Measurements from ENCODE around the gene BICDL1. TPM values are rescaled to one million over a fixed set of nuclear protein-coding genes. Genes with fewer than 3 reads are reported as not detected.

Gene BICDL1
- total and polyA plus RNA-seq, 2 experiments from 2014 or later, result 3.5 to 3.7 TPM

- H3K4me3 ChIP-seq, result no peak overlapping the region
- peaks cover 3% of the 10 kb centered on the region for H3K36me3 ChIP-seq
- TF ChIP-seq CTCF (IDR thresholded peaks at IDR 0.05; ENCODE audit: low read depth, low read length), result no peak
- peaks cover 3% of the 10 kb centered on the region for H3K4me1 ChIP-seq (ENCODE audit: low read depth)
- H3K27ac ChIP-seq, result no peak overlapping the region
- no peaks in the 10 kb centered on the region for H3K9me3 ChIP-seq (ENCODE audit: low read depth)
- DNase-seq (ENCODE audit: low read depth in 1 of 2, low spot score in 1 of 2), result no peak
- no peaks in the 10 kb centered on the region for H3K27me3 ChIP-seq
These were observed 132.8 kb downstream of the BICDL1 start for GRCh38 chr12:120121766-120122293.

- Histone ChIP-seq H3K27me3 (no peaks in the 10 kb centered on the region), H3K4me1 (ENCODE audit: low read depth) (no peaks in the 10 kb centered on the region), H3K36me3 (peaks cover 27% of the 10 kb centered on the region), H3K9me3 (ENCODE audit: low read depth) (no peaks in the 10 kb centered on the region), H3K4me3 (no peak overlapping the region), H3K27ac (no peak overlapping the region)
- TF ChIP-seq CTCF (IDR thresholded peaks at IDR 0.05; ENCODE audit: low read depth, low read length), result no peak
- DNase-seq (ENCODE audit: low read depth in 1 of 2, low spot score in 1 of 2), result no peak
These were observed 136.0 kb downstream of the BICDL1 start for GRCh38 chr12:120125029-120125428.

GRCh38 chr12:120125792-120126634, 137.0 kb downstream of the BICDL1 start:
- Histone ChIP-seq H3K9me3 (ENCODE audit: low read depth) (no peaks in the 10 kb centered on the region), H3K27ac (peak overlapping the region; percentile 36), H3K4me1 (ENCODE audit: low read depth) (no peaks in the 10 kb centered on the region), H3K4me3 (no peak overlapping the region), H3K27me3 (no peaks in the 10 kb centered on the region), H3K36me3 (peaks cover 37% of the 10 kb centered on the region)
- no peak for TF ChIP-seq CTCF (IDR thresholded peaks at IDR 0.05; ENCODE audit: low read depth, low read length)
- no peak for DNase-seq (ENCODE audit: low read depth in 1 of 2, low spot score in 1 of 2)

GRCh38 chr12:120126635-120127005, 137.6 kb downstream of the BICDL1 start:
- peak overlapping the region; percentile 36 for H3K27ac ChIP-seq

GRCh38 chr12:120130011-120130410, 141.0 kb downstream of the BICDL1 start:
- Histone ChIP-seq H3K27ac (no peak overlapping the region), H3K4me1 (ENCODE audit: low read depth) (no peaks in the 10 kb centered on the region), H3K4me3 (no peak overlapping the region), H3K36me3 (peaks cover 75% of the 10 kb centered on the region), H3K27me3 (no peaks in the 10 kb centered on the region), H3K9me3 (ENCODE audit: low read depth) (no peaks in the 10 kb centered on the region)
- no peak for DNase-seq (ENCODE audit: low read depth in 1 of 2, low spot score in 1 of 2)
- no peak for TF ChIP-seq CTCF (IDR thresholded peaks at IDR 0.05; ENCODE audit: low read depth, low read length)

More at GRCh38 chr12:120126635-120127005, 137.6 kb downstream of the BICDL1 start:
- no peaks in the 10 kb centered on the region for H3K4me1 ChIP-seq (ENCODE audit: low read depth)
- H3K27me3 ChIP-seq, result no peaks in the 10 kb centered on the region
- DNase-seq (ENCODE audit: low read depth in 1 of 2, low spot score in 1 of 2), result peak in 1 of 2 donors; percentile 50
- no peak for TF ChIP-seq CTCF (IDR thresholded peaks at IDR 0.05; ENCODE audit: low read depth, low read length)
- H3K9me3 ChIP-seq (ENCODE audit: low read depth), result no peaks in the 10 kb centered on the region
- H3K36me3 ChIP-seq, result peaks cover 43% of the 10 kb centered on the region
- no peak overlapping the region for H3K4me3 ChIP-seq
